ENCODE results near the gene PWP1. TPM values are rescaled to one million over a fixed set of nuclear protein-coding genes. Genes with fewer than 3 reads are reported as not detected.

Gene PWP1
- total and polyA plus RNA-seq, 2 donors, result 38.2 to 44.1 TPM

DNA sequence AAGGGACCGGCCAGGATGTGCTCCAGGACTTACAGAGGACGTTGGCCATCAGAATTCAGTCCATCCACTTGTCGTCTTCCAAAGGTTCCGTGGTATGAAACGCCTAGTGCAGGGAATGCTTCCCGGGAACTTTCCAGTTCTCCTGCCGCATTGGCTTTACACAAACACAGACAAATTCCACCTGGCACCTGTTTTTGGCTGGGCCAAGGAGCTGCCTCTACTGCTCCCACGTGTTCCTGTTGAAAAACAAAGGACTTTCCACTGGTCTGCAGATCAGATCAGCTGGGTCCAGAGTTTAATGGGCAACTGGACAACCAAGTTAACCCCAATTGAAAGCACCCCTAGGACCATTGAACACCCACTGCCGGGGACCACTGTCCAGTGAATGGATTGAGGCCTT lies 28.0 kb upstream of the PWP1 start:
- H3K4me1 ChIP-seq (ENCODE audit: insufficient read depth), result no peaks in the 10 kb centered on the region
- 88% methylated on average over 9 of the region's 9 CpGs for WGBS
- H3K36me3 ChIP-seq (ENCODE audit: insufficient read depth), result no peaks in the 10 kb centered on the region
- DNase-seq (ENCODE audit: extremely low spot score), result no peak
- no peak overlapping the region for H3K27ac ChIP-seq (ENCODE audit: low read depth)
- no peak overlapping the region for H3K4me3 ChIP-seq (ENCODE audit: low read depth, low read length)

- Histone ChIP-seq H3K36me3 (ENCODE audit: insufficient read depth) (no peaks in the 10 kb centered on the region), H3K27ac (ENCODE audit: low read depth) (no peak overlapping the region), H3K4me3 (ENCODE audit: low read depth, low read length) (no peak overlapping the region), H3K4me1 (ENCODE audit: insufficient read depth) (no peaks in the 10 kb centered on the region)
- DNase-seq (ENCODE audit: extremely low spot score), result no peak
- 76% methylated on average over 8 of the region's 8 CpGs for WGBS
Measured at GRCh38 chr12:107660235-107660634, 25.4 kb upstream of the PWP1 start.

DNA sequence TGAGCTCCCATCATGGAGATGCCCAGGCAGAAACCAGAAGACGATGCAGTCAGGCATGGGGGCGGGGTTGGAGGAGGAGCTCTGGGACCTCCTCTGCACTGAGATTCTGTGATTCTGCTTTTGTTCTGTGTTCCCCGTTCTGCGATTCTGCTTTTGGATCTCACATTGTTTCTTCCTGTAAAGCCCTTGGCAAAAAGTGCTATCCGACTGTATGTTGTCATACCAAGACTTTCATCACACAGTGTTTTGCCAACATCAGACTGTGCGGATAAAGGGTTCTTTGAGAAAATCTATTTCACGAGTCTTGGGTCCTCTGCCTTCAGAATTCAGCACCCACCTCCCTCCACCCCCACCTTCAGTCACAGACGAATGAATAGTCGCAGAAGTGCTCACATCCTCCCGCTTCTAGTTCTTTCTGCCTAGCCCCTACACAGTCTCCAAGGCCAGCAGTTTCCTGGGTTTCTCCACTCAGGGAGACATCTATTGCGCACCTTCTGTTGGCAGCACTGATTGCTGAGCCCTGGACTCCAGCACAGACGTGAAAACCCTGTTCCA lies 24.7 kb upstream of the PWP1 start:
- Histone ChIP-seq H3K4me3 (ENCODE audit: low read depth, low read length) (no peak overlapping the region), H3K27ac (ENCODE audit: low read depth) (no peak overlapping the region), H3K36me3 (ENCODE audit: insufficient read depth) (no peaks in the 10 kb centered on the region), H3K4me1 (ENCODE audit: insufficient read depth) (no peaks in the 10 kb centered on the region)
- DNase-seq (ENCODE audit: extremely low spot score), result no peak
- WGBS, result 57% methylated on average over 12 of the region's 12 CpGs

DNA sequence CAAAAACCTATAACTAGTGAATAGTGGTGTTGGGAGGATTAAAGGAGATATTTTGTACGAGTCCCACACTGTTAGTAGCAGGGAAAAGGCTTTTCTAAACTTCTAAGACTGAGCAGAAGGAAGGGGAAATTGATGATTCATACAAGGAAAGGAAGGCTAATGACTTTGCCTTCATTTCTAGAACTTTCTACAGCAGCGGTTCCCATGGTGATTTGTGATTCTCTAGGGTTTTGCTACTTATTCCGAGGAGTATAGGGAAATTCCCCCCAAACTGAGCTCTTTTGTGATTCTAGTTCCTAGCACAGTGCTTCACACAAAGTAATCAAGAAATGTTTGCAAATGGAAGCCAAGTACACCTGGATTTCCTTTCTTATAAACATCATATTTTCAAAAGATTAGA lies 23.8 kb upstream of the PWP1 start:
- Histone ChIP-seq H3K4me3 (ENCODE audit: low read depth, low read length) (no peak overlapping the region), H3K4me1 (ENCODE audit: insufficient read depth) (no peaks in the 10 kb centered on the region), H3K36me3 (ENCODE audit: insufficient read depth) (no peaks in the 10 kb centered on the region), H3K27ac (ENCODE audit: low read depth) (no peak overlapping the region)
- DNase-seq (ENCODE audit: extremely low spot score), result no peak
- WGBS, result 66% methylated on average over 3 of the region's 3 CpGs

DNA sequence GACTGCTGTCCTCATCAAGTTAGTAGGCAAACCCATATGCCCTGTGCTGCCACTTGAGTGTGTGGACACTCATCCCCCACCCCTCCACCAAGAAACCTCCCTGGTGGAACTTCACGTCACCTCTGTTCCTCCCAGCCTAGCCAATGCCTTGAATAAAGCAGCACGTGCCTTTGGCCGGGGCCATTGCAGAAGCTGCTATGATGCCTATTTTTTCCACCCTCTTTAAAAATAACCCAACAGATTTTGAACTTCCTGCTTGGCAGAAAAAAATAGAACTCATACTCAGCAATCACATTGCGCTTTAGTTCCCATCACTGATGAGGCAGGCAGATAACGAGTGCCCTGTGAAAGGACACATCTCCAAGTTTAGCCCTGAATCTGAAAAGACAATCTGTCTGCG lies 23.1 kb upstream of the PWP1 start:
- 55% methylated on average over 6 of the region's 6 CpGs for WGBS
- Histone ChIP-seq H3K4me3 (ENCODE audit: low read depth, low read length) (no peak overlapping the region), H3K4me1 (ENCODE audit: insufficient read depth) (no peaks in the 10 kb centered on the region), H3K27ac (ENCODE audit: low read depth) (no peak overlapping the region), H3K36me3 (ENCODE audit: insufficient read depth) (no peaks in the 10 kb centered on the region)
- DNase-seq (ENCODE audit: extremely low spot score), result no peak

- no peak overlapping the region for H3K27ac ChIP-seq (ENCODE audit: low read depth)
- no peak overlapping the region for H3K4me3 ChIP-seq (ENCODE audit: low read depth, low read length)
- 69% methylated on average over 6 of the region's 6 CpGs for WGBS
- no peak for DNase-seq (ENCODE audit: extremely low spot score)
- no peaks in the 10 kb centered on the region for H3K4me1 ChIP-seq (ENCODE audit: insufficient read depth)
- no peaks in the 10 kb centered on the region for H3K36me3 ChIP-seq (ENCODE audit: insufficient read depth)
Measured at GRCh38 chr12:107663277-107663676, 22.3 kb upstream of the PWP1 start.

DNA sequence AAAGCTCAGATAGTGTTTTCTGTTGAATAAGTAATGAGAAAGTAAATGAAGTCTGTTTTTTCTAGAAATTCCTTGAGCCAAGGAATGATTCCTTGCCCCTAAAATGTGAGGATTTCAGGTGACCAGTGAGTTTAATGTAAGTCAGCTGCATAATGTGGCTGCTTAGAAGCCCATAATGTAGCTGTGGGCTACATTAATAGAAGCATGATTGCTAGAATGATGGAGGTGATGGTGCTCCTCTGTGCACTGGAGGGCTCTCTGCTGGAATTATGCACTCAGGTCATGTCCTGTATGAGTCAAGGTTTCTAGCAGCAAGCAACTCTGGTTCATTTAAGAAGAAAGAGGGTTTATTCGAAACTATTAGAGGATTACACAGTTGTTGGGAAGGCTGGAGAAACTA lies 19.6 kb upstream of the PWP1 start:
- DNase-seq (ENCODE audit: extremely low spot score), result no peak
- Histone ChIP-seq H3K4me3 (ENCODE audit: low read depth, low read length) (no peak overlapping the region), H3K36me3 (ENCODE audit: insufficient read depth) (no peaks in the 10 kb centered on the region), H3K4me1 (ENCODE audit: insufficient read depth) (no peaks in the 10 kb centered on the region), H3K27ac (ENCODE audit: low read depth) (no peak overlapping the region)
- 94% methylated on average over 1 of the region's 1 CpG for WGBS

GRCh38 chr12:107667464-107667863 lies 18.1 kb upstream of the PWP1 start:
- DNase-seq (ENCODE audit: extremely low spot score), result no peak
- Histone ChIP-seq H3K4me3 (ENCODE audit: low read depth, low read length) (no peak overlapping the region), H3K36me3 (ENCODE audit: insufficient read depth) (no peaks in the 10 kb centered on the region), H3K4me1 (ENCODE audit: insufficient read depth) (no peaks in the 10 kb centered on the region), H3K27ac (ENCODE audit: low read depth) (no peak overlapping the region)
- WGBS, result 87% methylated on average over 4 of the region's 4 CpGs

GRCh38 chr12:107668320-107669098 lies 17.1 kb upstream of the PWP1 start:
- H3K36me3 ChIP-seq (ENCODE audit: insufficient read depth), result no peaks in the 10 kb centered on the region
- DNase-seq (ENCODE audit: extremely low spot score), result no peak
- H3K27ac ChIP-seq (ENCODE audit: low read depth), result no peak overlapping the region
- H3K4me3 ChIP-seq (ENCODE audit: low read depth, low read length), result no peak overlapping the region
- WGBS, result 70% methylated on average over 9 of the region's 9 CpGs
- H3K4me1 ChIP-seq (ENCODE audit: insufficient read depth), result no peaks in the 10 kb centered on the region

- no peak for DNase-seq (ENCODE audit: extremely low spot score)
- no peak overlapping the region for H3K4me3 ChIP-seq (ENCODE audit: low read depth, low read length)
- H3K4me1 ChIP-seq (ENCODE audit: insufficient read depth), result no peaks in the 10 kb centered on the region
- H3K27ac ChIP-seq (ENCODE audit: low read depth), result no peak overlapping the region
- no peaks in the 10 kb centered on the region for H3K36me3 ChIP-seq (ENCODE audit: insufficient read depth)
- WGBS, result 84% methylated on average over 8 of the region's 8 CpGs
Measured at GRCh38 chr12:107669946-107670345, 15.7 kb upstream of the PWP1 start.

- no peak for DNase-seq (ENCODE audit: extremely low spot score)
Measured at GRCh38 chr12:107670999-107671643, 14.5 kb upstream of the PWP1 start.

DNA sequence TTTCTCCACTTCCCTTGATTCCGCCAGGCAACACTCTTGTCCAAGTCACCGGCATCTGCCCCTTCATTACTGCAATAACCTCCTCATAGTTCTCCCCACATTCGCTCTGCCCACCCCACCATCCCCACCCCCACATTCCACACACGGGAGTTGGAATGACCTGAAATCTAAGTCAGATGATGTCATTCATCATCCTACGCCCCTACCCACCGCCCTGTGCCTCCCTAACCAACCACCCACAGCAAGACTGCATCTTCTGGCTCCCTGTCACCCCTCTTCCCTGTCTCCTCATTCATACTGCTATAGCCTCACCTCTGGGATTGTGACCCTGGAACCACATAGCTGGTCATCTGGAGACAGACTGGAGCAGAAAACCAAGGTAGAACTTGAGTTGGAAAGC lies 7.9 kb upstream of the PWP1 start:
- no peak overlapping the region for H3K27ac ChIP-seq (ENCODE audit: low read depth)
- H3K4me3 ChIP-seq (ENCODE audit: low read depth, low read length), result no peak overlapping the region
- WGBS, result 64% methylated on average over 6 of the region's 6 CpGs
- no peak for DNase-seq (ENCODE audit: extremely low spot score)
- H3K4me1 ChIP-seq (ENCODE audit: insufficient read depth), result no peaks in the 10 kb centered on the region
- H3K36me3 ChIP-seq (ENCODE audit: insufficient read depth), result no peaks in the 10 kb centered on the region

More at GRCh38 chr12:107670999-107671643, 14.5 kb upstream of the PWP1 start:
- WGBS, result 38% methylated on average over 10 of the region's 10 CpGs
- H3K4me3 ChIP-seq (ENCODE audit: low read depth, low read length), result no peak overlapping the region
- no peaks in the 10 kb centered on the region for H3K4me1 ChIP-seq (ENCODE audit: insufficient read depth)
- no peak overlapping the region for H3K27ac ChIP-seq (ENCODE audit: low read depth)
- no peaks in the 10 kb centered on the region for H3K36me3 ChIP-seq (ENCODE audit: insufficient read depth)

- H3K4me1 ChIP-seq (ENCODE audit: insufficient read depth), result no peaks in the 10 kb centered on the region
- no peak overlapping the region for H3K27ac ChIP-seq (ENCODE audit: low read depth)
- no peak overlapping the region for H3K4me3 ChIP-seq (ENCODE audit: low read depth, low read length)
- DNase-seq (ENCODE audit: extremely low spot score), result no peak
- H3K36me3 ChIP-seq (ENCODE audit: insufficient read depth), result no peaks in the 10 kb centered on the region
- WGBS, result 55% methylated on average over 6 of the region's 6 CpGs
Measured at GRCh38 chr12:107679336-107679735, 6.3 kb upstream of the PWP1 start.

- WGBS, result 73% methylated on average over 5 of the region's 5 CpGs
- no peak overlapping the region for H3K4me3 ChIP-seq (ENCODE audit: low read depth, low read length)
- no peak overlapping the region for H3K27ac ChIP-seq (ENCODE audit: low read depth)
- H3K4me1 ChIP-seq (ENCODE audit: insufficient read depth), result no peaks in the 10 kb centered on the region
- H3K36me3 ChIP-seq (ENCODE audit: insufficient read depth), result no peaks in the 10 kb centered on the region
- no peak for DNase-seq (ENCODE audit: extremely low spot score)
Measured at GRCh38 chr12:107681455-107681835, 4.2 kb upstream of the PWP1 start.

Data from urinary bladder (tissue), 4 donors.